GM18870 (cell line): ENCODE results near the gene PIBF1.
"Not testable (repeated sequence)": the region's sequence is repeated elsewhere in the genome, so short reads cannot be mapped to it uniquely, and the experiment has no call there.

Experiments
- ATAC-seq: cut with Tn5 transposase; IDR thresholded peaks from one replicate; pipeline ENCODE4 v1.9.1; 2021; ENCODE audit warnings: moderate library complexity; ENCODE audit not compliant: unreplicated experiment

PIBF1 gene

DNA sequence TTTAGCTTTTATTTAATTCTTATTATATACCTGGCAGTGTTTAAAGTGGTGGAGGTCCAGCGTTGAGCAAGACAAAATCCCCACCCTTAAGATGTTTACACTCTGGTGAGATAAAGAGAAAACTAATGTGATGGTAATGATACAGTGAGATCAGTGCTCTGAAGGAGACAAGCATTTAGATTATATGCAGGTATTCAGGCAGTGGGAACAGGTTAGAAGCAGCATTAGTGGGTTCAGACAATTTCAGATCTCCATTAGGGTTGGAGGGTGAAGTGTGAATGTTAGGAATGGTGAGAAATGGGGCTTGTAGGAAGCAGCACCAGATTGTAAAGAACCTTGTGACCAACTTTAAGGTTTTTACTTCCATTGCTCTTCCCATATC, 39.0 kb downstream of the PIBF1 start:
- ATAC-seq, result no peak

DNA sequence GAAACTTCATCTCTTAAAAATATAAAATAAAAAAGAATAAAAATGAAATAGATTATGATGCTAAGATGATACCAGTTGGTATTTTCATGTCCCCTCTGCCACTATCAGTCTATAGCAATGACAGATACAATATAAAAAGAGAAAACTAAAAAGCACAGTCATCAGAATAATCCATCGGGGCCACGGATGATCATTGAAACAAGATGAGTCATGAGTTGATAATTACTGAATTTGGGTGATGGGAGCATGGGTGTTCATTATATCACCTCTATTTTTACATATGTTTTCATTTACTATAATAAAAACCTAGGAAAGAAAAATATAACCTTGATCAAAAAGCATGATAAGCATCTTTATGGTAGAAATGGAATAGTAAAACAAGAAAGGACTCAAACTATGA, 41.1 kb downstream of the PIBF1 start:
- ATAC-seq, result no peak

DNA sequence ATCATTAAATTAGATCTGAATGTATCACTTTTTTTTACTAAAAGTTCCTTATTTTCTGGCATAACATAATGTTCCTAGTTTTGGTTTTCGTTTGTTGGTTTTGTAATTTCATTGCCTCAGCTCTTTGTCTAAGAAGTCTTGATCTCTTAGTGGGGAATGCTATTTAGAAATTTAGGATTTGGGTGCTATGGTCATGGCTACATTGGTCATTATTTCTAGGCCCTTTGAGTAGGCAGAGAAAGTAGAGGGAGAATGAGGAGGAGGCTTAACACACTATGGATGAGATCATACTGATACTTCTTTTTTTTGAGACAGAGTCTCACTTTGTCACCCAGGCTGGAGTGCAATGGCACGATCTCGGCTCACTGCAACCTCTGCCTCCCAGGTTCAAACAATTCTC, 41.8 kb downstream of the PIBF1 start:
- no peak for ATAC-seq

DNA sequence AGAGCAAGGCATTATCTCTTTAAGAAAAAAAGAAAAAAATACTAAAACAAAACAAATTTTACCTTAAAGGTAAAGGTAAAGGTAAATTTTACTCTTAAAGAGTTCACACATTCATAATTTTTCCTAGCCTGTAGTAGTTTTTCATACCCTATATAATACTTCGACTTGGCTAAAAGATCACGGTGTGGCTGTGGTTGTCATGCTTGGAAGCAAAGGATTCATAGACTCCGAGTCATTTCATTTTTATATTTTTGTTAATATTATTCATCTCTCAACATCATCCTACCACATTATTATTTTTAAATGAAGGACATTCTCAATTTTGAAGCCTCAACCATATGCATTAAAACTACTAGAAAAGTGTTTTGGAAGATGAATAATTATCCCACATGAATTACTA, 52.7 kb downstream of the PIBF1 start:
- no peak for ATAC-seq

DNA sequence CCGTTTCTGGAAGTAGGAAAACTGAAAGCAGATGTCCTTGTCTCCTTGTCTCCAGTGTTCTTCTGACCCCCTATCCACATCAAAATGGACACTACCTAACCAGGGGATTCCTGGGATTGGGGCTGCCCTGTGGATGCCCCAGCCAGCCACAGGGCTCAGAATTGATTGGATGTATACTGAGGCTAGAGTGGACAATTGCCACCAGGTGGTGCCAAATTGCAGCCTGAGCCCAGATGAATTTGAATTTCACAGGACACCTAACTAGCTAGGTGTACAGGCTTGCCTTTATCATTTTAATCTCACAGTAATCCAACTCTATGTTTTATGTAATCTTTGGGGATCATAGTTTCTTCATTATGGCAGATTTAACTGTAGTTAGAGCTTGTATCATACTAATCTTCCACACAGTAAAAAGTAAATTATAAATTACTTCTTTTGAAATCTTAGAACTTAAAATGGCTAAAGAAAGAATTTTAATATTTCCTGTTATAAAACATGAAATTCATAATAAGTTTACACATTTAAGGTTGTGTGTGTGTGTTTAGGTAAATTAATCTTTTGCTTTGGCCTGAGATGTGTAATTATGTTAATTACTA, 58.0 kb downstream of the PIBF1 start:
- peak; percentile 94 for ATAC-seq

DNA sequence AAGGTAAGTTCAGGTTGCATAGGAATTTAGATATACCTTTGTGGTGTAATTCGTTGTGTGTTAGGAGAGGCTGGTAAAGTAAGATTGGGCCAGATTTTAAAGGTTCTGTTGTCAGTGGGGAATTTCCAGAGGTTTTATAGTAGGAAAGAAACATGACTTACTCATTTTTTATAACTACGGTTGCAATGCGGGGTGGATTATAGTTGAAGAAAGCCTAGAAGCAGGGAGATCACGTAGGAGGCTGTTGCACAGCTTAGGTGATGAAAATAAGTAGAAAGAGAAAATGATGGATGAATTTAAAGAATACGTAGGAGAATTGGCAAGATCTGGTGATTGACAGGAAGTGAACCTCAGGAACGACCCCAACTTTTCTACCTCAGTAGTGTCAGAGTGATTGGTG, 61.1 kb downstream of the PIBF1 start:
- no peak for ATAC-seq

DNA sequence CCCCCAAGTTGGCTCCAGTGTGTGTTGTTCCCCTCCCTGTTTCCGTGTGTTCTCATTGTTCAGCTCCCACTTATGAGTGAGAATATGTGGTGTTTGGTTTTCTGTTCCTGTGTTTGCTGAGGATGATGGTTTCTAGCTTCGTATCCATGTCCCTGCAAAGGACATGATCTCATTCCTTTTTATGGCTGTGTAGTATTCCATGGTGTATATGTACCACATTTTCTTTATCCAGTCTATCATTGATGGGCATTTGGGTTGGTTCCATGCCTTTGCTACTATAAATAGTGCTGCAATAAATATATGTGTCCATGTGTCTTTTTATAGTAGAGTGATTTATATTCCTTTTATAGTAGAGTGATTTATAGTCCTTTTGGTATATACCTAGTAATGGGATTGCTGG, 63.2 kb downstream of the PIBF1 start:
- not testable (repeated sequence) for ATAC-seq

DNA sequence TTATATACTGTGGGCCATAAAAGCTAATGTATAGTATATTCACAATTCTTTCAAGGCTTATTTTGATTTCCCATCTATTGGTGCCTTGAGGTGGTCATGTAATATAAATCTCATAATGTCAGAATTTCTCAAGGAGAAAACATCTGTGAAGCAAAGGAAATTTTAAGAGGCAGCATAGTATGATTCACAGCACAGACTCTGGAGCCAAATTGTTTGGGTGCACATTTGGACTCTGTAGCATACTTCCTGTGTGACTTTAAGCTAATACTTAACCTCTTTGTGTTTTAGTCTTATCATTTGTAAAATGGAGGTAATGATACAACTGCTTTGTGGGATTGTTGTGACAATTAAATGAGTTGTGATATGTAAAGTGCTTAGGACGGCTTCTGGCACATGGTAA, 67.6 kb downstream of the PIBF1 start:
- ATAC-seq, result no peak

DNA sequence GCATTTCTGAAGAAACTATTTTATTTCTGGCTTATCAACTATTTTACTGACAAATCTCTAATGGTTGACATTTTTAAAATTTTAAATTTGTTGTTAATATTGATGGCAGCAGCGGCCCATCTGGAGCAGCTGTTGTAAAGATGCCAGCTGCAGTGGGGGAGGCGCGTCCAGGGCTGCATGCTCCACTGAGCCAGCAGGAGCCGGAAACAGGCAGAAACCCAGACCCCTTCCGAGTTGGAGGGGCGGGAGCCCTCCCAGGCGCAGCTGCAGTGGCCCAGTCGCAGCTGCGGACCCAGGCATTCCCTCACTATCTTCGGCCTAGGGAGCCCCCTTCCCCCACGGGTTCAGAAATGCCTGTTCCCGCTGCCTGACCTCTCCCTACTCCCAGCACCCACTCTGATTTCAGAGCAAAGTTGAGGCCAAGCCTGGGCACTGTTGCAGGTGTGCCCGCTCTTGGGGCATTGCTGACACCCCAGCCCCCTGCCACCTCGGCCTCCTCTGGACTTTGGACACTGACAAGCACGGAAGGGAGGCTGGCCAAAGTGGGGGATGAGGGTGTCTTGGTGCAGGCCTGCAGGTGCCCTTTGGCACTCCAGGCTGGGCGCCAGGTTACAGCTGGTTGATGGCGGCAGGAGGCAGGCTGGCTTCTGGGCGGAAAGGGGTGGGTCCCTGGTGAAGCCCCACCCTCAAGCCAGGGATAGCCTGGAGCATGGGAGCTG, 69.2 kb downstream of the PIBF1 start:
- no peak for ATAC-seq

DNA sequence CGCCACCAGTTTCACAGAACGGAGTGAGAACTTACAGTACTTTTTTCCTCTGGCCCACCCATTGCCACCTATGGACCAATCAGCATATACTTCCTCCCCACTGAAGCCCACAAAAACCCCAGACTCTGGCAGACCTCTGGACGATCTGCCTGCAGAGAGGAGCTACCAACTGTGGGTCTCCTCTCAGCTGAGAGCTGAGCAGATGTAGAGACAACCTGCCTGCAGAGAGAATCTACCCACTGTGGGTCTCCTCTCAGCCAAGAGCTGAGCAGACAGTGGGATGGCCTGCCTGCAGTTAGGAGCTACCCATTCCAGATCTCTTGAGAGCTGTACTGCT, 69.7 kb downstream of the PIBF1 start:
- ATAC-seq, result no peak

DNA sequence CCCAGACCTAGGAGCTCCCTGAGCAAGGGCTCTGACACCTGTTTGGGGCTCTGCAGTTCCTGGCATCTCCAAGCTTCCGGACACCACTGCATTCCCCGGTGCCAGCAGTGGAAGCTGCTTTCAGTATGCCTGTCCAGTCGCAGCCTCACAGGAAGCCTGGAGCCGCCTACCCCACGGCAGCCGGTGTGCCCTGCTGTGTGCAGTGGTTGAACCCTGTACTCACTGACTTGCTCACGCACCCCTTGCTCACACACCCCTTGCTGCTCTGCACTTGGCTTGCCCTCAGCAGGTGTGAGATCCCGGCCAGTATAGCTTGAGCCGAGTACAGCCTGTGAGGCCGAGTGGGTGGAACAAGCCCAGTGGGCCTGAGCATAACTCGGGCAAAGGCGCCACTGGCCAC, 70.3 kb downstream of the PIBF1 start:
- ATAC-seq, result no peak

DNA sequence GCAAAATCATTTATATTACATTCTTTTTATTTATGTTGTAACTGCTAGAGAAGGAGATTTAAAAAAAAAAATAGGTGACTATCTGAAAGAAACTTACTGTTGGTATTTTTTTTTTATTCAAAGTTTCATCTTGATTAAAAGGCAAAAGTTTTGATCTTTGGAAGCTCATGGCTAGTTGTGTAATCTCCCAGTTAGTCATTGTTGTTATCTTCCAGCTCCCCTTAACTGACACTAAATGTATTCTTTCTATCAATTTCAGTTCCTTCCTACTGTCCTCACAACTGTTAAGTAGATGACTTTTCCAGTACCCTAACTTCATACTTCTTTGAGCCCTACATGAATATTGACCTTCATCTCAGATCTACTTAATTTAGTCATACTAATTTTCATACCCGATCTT, 71.1 kb downstream of the PIBF1 start:
- no peak for ATAC-seq

DNA sequence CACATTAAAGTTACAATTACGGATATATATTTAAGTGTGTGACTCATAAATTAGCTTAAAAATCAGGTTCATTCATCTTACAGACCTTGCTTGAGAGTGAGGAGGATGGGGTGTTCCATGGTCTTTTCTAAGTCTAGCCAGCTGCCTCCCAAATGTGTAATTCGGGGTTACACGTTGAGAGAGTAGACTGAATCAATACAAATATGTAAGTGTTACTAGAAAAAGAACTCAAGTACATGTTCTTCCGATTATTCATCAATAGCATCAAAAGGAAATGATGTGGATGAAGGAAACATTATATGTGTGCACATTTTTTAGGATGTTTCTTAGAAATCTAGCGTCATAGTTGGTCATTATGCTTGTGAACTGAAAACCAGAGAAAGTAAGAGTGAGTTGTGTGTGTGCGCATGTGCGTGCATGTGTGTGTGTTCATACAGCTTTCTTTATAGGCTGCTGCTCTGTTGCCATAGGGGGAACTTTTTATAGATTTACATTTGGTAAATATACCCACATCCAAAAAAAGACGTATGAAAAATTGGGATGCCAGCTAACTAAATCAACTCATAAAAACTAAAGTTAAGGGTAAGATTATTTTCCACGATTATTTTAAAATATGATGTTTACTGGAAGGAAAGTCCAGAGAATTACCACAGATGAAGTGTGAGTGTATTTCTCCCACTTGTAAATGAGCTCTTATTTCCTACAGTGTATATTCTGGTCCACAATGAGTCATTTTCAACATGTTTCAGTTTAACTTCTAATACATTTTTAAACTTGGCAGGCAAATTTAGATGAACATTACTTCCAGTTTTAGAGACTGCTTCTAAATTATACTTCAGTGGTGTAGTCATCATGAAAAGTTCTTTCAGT, 82.4 kb downstream of the PIBF1 start:
- peak; percentile 91 for ATAC-seq

DNA sequence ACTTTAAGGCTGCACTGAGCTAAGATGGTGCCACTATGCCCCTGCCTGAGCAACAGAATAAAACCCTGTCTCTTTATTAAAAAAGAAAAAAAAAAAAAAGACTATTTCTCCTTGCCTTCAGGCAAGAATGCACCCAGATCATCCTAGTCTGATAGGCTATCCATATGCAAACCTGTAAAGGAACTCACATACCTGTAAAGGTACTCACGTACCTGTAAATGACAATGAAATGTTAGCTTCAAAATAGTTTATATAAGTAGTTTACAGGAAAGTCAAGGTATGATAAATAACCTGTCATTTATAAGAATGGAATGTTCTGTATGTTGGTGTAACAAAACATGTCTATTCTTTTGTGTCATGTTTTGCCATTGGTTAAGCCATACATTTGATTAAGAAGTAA, 86.3 kb downstream of the PIBF1 start:
- ATAC-seq, result no peak

DNA sequence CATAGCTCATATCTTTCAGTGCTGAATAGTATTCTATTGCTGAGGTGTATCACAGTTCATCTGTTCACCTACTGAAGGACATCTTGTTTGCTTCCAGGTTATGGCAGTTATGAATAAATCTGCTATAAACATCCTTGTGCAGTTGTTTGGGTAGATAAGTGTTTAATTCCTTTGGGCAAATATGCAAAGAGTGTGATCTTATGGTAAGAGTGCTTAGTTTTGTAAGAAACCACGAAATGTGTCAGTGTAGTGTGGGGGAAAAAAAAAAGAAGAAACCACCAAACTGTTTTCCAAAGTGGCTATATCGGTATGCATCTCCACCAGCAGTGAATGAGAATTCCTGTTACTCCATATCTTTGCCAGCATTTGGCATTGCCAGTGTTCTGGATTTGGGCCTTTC, 93.3 kb downstream of the PIBF1 start:
- no peak for ATAC-seq

DNA sequence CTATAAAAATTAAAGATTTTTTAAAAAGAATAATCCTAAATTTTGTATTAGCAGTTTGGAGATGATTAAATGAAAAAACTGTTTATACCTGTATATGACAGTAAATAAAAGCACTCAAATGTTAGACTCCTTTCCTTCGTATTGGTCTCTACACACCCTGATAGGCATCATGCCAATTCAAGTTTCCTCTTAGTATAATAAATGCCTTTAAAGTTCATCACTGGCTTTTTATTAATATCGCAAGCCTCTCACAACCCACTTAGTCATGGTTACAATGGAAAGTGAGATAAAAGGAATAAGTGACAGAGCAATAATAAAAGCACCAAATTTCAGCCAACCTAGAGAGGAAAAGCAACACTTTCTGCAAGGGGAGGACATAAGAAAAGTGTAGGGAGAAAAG, 102.2 kb downstream of the PIBF1 start:
- no peak for ATAC-seq

DNA sequence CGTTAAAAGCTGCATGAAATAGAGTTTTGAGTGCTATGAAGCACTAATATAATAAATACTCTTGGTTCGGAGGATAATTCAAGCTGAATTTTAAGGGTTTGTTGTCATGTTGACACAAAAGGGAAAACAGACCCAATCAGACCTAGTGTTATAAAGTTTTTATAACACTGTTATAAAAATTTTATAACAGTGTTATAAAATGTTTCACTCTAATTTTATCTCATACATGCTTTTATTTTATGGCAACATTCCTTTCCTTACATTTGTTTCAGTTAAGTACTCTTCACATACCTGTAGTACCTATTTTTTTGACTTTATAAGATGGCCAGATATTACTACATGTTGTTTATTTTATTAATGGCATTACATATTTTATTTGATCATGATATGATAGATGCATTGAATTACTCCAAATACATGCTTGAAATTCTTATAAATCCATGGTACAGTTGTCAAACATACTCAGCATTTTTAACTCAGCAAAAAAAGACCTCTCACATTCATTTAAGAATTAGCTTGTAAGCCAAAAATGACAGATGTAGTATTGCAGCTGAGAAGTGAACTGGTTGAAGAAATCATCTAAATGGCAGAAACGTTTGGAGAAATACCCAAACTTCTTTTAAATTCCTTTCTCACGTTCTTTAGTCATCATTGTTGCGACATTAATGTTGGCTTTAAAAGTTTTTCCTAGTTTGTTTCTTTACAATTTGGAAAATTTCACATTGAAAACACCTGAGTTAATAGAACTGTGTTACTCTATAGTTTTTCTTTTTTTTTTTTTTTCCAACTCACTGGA, 104.5 kb downstream of the PIBF1 start:
- no peak for ATAC-seq

DNA sequence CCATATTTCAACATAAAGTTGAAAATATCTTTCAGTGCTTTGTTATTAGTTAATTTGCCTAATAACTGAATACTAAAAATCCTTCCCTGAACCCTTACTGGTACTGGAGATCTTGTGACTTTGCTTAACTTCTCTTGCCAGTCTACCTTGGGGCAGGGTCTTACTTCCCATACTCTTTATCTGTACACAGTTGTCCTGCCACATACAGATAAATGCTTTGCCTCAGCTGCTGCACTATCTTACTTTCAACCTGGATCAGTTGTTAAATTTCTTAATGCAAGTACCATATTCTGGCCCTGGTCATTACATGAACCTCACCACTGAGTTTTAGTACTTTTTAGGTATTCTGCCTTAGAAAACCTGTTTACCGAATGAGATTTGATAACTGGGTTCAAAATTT, 107.6 kb downstream of the PIBF1 start:
- no peak for ATAC-seq

DNA sequence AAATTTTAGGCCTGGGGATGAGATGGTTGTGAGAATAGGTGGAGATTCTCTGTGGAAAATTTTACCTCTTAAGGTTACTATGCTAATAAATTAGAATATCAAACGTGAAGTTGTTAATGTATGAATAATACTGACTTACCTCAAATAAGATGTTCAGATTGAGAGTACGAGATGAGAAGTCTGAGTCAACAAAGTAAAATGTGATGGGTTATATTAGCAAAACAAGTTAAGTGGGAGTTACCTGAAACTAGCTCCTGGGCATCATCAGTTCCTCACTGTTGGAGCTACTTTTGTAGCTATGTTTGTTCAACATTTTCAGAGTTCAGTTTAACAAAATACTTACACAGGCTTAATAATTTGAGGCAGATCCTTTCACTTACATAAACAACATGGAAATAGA, 108.6 kb downstream of the PIBF1 start:
- ATAC-seq, result no peak

DNA sequence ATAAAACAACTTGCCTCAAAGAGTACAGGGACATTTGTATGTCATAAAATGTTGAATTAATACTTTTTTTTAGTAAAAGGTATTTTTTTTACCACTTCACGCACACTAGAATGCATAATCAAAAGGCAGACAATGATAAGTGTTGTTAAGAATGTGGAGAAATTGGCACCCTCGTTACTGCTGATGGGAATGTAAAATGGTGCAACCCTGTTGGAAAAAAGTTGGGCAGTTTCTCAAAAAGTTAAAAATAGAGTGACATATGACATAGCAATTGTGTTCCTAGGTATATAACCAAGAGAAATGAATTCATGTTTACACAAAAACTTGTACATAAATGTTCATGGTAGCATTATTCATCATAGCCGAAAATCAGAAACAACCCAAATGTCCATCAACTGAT, 109.5 kb downstream of the PIBF1 start:
- ATAC-seq, result no peak

DNA sequence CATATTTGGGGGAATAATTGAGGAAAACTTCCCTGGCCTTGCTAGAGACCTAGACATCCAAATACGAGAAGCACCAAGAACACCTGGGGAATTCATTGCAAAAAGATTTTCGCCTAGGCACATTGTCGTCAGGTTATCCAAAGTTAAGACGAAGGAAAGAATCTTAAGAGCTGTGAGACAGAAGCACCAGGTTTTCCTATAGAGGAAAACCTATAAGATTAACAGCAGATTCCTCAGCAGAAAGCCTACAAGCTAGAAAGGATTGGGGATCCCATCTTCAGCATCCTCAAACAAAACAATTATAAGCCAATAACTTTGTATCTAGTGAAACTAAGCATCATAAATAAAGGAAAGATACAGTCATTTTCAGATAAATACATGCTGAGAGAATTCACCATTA, 114.9 kb downstream of the PIBF1 start:
- no peak for ATAC-seq
